CD8-positive, alpha-beta memory T cell (primary cell): Measurements from ENCODE around the gene KRTAP4-5. TPM values are rescaled to one million over a fixed set of nuclear protein-coding genes. Genes with fewer than 3 reads are reported as not detected.
"Not testable (repeated sequence)": the region's sequence is repeated elsewhere in the genome, so short reads cannot be mapped to it uniquely, and the experiment has no call there.

ENCODE experiments used
- CTCF ChIA-PET: fragments of 350-600 bp; sonication (Branson Sonifier 250); formaldehyde crosslinking; loops from one replicate; lab custom pipeline; 2021; ENCODE audit warnings: antibody characterized with exemption; lab: Charles Lee
- POLR2A ChIA-PET: fragments of 350-600 bp; sonication (Branson Sonifier 250); formaldehyde crosslinking; loops from one replicate; lab custom pipeline; 2021; ENCODE audit warnings: antibody characterized with exemption; lab: Charles Lee
- DNase-seq, 5 donors: peaks; one replicate each; pipeline versions ENCODE4 v3.0.0 to v3.0.0-alpha.2; 2020 to 2022; ENCODE audit warnings: mixed read lengths in 1 of 5
- H3K27ac ChIP-seq: one replicate; pipeline ENCODE4 v1.7.0; 2013; ENCODE audit warnings: low read depth, mild to moderate bottlenecking, low read length, moderate library complexity
- H3K27me3 ChIP-seq: 2 replicates; pipeline ENCODE4 v1.7.0; 2013; ENCODE audit warnings: low read length, mild to moderate bottlenecking; ENCODE audit not compliant: insufficient read depth, poor library complexity, severe bottlenecking
- H3K36me3 ChIP-seq: 2 replicates; pipeline ENCODE4 v1.7.0; 2013; ENCODE audit warnings: mild to moderate bottlenecking, low read length, moderate library complexity; ENCODE audit not compliant: insufficient read depth
- H3K4me1 ChIP-seq: 2 replicates; pipeline ENCODE4 v1.7.0; 2013; ENCODE audit warnings: mild to moderate bottlenecking, low read length, moderate library complexity; ENCODE audit not compliant: insufficient read depth
- H3K4me3 ChIP-seq: 2 replicates; pipeline ENCODE4 v1.7.0; 2013; ENCODE audit warnings: mild to moderate bottlenecking, low read length
- H3K9me3 ChIP-seq: 2 replicates; pipeline ENCODE4 v1.7.0; 2013; ENCODE audit warnings: mild to moderate bottlenecking, low read length
- H3K27ac Mint-ChIP-seq, 8 donors: one replicate each; pipeline ENCODE4 v1.8.0; 2020 to 2021; ENCODE audit warnings: mixed read lengths in 8 of 8, mild to moderate bottlenecking in 6 of 8, inconsistent platforms in 3 of 8, moderate library complexity in 3 of 8
- H3K27me3 Mint-ChIP-seq, 2 donors: one replicate each; pipeline ENCODE4 v1.8.0; 2020 to 2021; ENCODE audit warnings: mixed read lengths in 2 of 2, mild to moderate bottlenecking in 1 of 2, moderate library complexity in 1 of 2
- H3K36me3 Mint-ChIP-seq, 3 donors: one replicate each; pipeline ENCODE4 v1.8.0; 2020 to 2021; ENCODE audit warnings: mixed read lengths in 3 of 3, inconsistent platforms in 1 of 3, mild to moderate bottlenecking in 1 of 3
- H3K4me1 Mint-ChIP-seq, 3 donors: one replicate each; pipeline ENCODE4 v1.8.0; 2020 to 2021; ENCODE audit warnings: mixed read lengths in 3 of 3, inconsistent platforms in 1 of 3, mild to moderate bottlenecking in 1 of 3
- H3K4me3 Mint-ChIP-seq, 7 donors: one replicate each; pipeline ENCODE4 v1.8.0; 2020 to 2021; ENCODE audit warnings: mixed read lengths in 7 of 7, mild to moderate bottlenecking in 6 of 7, moderate library complexity in 4 of 7, inconsistent platforms in 2 of 7
- H3K9me3 Mint-ChIP-seq, 5 donors: one replicate each; pipeline ENCODE4 v1.8.0; 2020 to 2022; ENCODE audit warnings: mixed read lengths in 5 of 5, mild to moderate bottlenecking in 3 of 5, moderate library complexity in 2 of 5, inconsistent platforms in 1 of 5
- polyA plus RNA-seq: library from polyadenylated mRNA; unstranded; fragments of 300-500 nt; fragmentation: Illumina TruSeq; gene quantifications from one replicate; pipeline ENCODE4 v1.2.3, GENCODE V29; 2021
- total RNA-seq, 2 experiments: library from RNA; stranded (reverse); gene quantifications; one replicate each; pipeline ENCODE4 v1.2.3, GENCODE V29; 2021

The KRTAP4-5 gene
- total and polyA plus RNA-seq, 3 experiments from 2014 or later = not detected

GRCh38 chr17:41160190-41160589 lies 10.6 kb upstream of the KRTAP4-5 start:
- H3K4me3 ChIP-seq, H3K9me3 ChIP-seq, H3K27ac Mint-ChIP-seq, H3K9me3 Mint-ChIP-seq, H3K27me3 ChIP-seq, H3K4me3 Mint-ChIP-seq, H3K4me1 Mint-ChIP-seq, DNase-seq, H3K36me3 Mint-ChIP-seq, H3K4me1 ChIP-seq, H3K27ac ChIP-seq, H3K36me3 ChIP-seq, POLR2A ChIA-PET: not testable (repeated sequence)
- CTCF ChIA-PET = interaction anchor here (1.0 kb wide), 1 partner anchor 141 kb away, joined by 3 read pairs; no protein-coding TSS in a partner anchor
- H3K27me3 Mint-ChIP-seq = peaks cover 16 to 51% of the 10 kb centered on the region in 2 donors

- Mint-ChIP-seq H3K4me3 (no peak overlapping the region), H3K9me3 (no peaks in the 10 kb centered on the region), H3K27ac (no peak overlapping the region), H3K36me3 (peaks cover 0 to 4% (median 0%) of the 10 kb centered on the region in 3 donors), H3K4me1 (no peaks in the 10 kb centered on the region), H3K27me3 (peaks cover 18 to 53% of the 10 kb centered on the region in 2 donors)
- POLR2A ChIA-PET = no interaction called here
- peaks cover under 1% of the 10 kb centered on the region for H3K27me3 ChIP-seq
- H3K4me1 ChIP-seq = no peaks in the 10 kb centered on the region
- H3K36me3 ChIP-seq = no peaks in the 10 kb centered on the region
- no peak overlapping the region for H3K4me3 ChIP-seq
- DNase-seq = no peak
- no peaks in the 10 kb centered on the region for H3K9me3 ChIP-seq
- CTCF ChIA-PET = no interaction called here
- no peak overlapping the region for H3K27ac ChIP-seq
These were observed 4.2 kb upstream of the KRTAP4-5 start for GRCh38 chr17:41153856-41154255.

- Histone ChIP-seq H3K27me3 (no peaks in the 10 kb centered on the region), H3K4me3 (no peak overlapping the region), H3K4me1 (no peaks in the 10 kb centered on the region), H3K9me3 (no peaks in the 10 kb centered on the region), H3K27ac (no peak overlapping the region), H3K36me3 (no peaks in the 10 kb centered on the region)
- Mint-ChIP-seq H3K36me3 (no peaks in the 10 kb centered on the region), H3K27ac (no peak overlapping the region), H3K27me3 (peaks cover 7 to 45% of the 10 kb centered on the region in 2 donors), H3K9me3 (no peaks in the 10 kb centered on the region), H3K4me3 (no peak overlapping the region), H3K4me1 (peaks cover 0 to 2% (median 0%) of the 10 kb centered on the region in 3 donors)
- ChIA-PET POLR2A (no interaction called here), CTCF (no interaction called here)
- DNase-seq = no peak
These were observed 1.9 kb upstream of the KRTAP4-5 start for GRCh38 chr17:41151525-41151924.

- H3K9me3 ChIP-seq = no peaks in the 10 kb centered on the region
- peaks cover 0 to 2% (median 0%) of the 10 kb centered on the region in 3 donors for H3K4me1 Mint-ChIP-seq
- peaks cover 0 to 3% (median 0%) of the 10 kb centered on the region in 5 donors for H3K9me3 Mint-ChIP-seq
- H3K27me3 ChIP-seq = no peaks in the 10 kb centered on the region
- ChIA-PET POLR2A (no interaction called here), CTCF (no interaction called here)
- no peak overlapping the region for H3K4me3 ChIP-seq
- no peaks in the 10 kb centered on the region for H3K4me1 ChIP-seq
- H3K4me3 Mint-ChIP-seq = no peak overlapping the region
- H3K27ac Mint-ChIP-seq = no peak overlapping the region
- no peak for DNase-seq
- peaks cover 0 to 1% (median 0%) of the 10 kb centered on the region in 3 donors for H3K36me3 Mint-ChIP-seq
- H3K36me3 ChIP-seq = no peaks in the 10 kb centered on the region
- no peak overlapping the region for H3K27ac ChIP-seq
- peaks cover 7 to 41% of the 10 kb centered on the region in 2 donors for H3K27me3 Mint-ChIP-seq
These were observed 401 bp upstream of the KRTAP4-5 start for GRCh38 chr17:41150026-41150425.

- H3K4me1 Mint-ChIP-seq, DNase-seq, H3K27me3 ChIP-seq, H3K27ac Mint-ChIP-seq, H3K9me3 ChIP-seq, H3K36me3 Mint-ChIP-seq, H3K4me1 ChIP-seq, H3K4me3 Mint-ChIP-seq, CTCF ChIA-PET, H3K27ac ChIP-seq, H3K9me3 Mint-ChIP-seq, POLR2A ChIA-PET, H3K36me3 ChIP-seq, H3K4me3 ChIP-seq: not testable (repeated sequence)
- peaks cover 7 to 35% of the 10 kb centered on the region in 2 donors for H3K27me3 Mint-ChIP-seq
These were observed 514 bp downstream of the KRTAP4-5 start for GRCh38 chr17:41148971-41149651.

GRCh38 chr17:41147531-41148204 lies 2.0 kb downstream of the KRTAP4-5 start:
- Histone ChIP-seq H3K27me3 (no peaks in the 10 kb centered on the region), H3K9me3 (no peaks in the 10 kb centered on the region), H3K36me3 (no peaks in the 10 kb centered on the region), H3K4me1 (no peaks in the 10 kb centered on the region), H3K4me3 (no peak overlapping the region), H3K27ac (no peak overlapping the region)
- DNase-seq = no peak
- H3K4me1 Mint-ChIP-seq = peaks cover 0 to 2% (median 0%) of the 10 kb centered on the region in 3 donors
- peaks cover 0 to 13% (median 5%) of the 10 kb centered on the region in 3 donors for H3K36me3 Mint-ChIP-seq
- H3K27me3 Mint-ChIP-seq = peaks cover 3 to 27% of the 10 kb centered on the region in 2 donors
- no peak overlapping the region for H3K27ac Mint-ChIP-seq
- ChIA-PET CTCF (no interaction called here), POLR2A (interaction anchor here (0.7 kb wide), 1 partner anchor 87 kb away, joined by 3 read pairs; no protein-coding TSS in a partner anchor)
- no peak overlapping the region for H3K4me3 Mint-ChIP-seq
- H3K9me3 Mint-ChIP-seq = peaks cover 0 to 18% (median 9%) of the 10 kb centered on the region in 5 donors

- H3K4me1 Mint-ChIP-seq = peaks cover 0 to 2% (median 0%) of the 10 kb centered on the region in 3 donors
- Histone ChIP-seq H3K36me3 (no peaks in the 10 kb centered on the region), H3K4me1 (no peaks in the 10 kb centered on the region), H3K27ac (no peak overlapping the region), H3K27me3 (no peaks in the 10 kb centered on the region), H3K9me3 (no peaks in the 10 kb centered on the region), H3K4me3 (no peak overlapping the region)
- POLR2A ChIA-PET = no interaction called here
- H3K4me3 Mint-ChIP-seq = no peak overlapping the region
- peak overlapping the region in 2 of 8 donors; percentile 7 to 28 for H3K27ac Mint-ChIP-seq
- peaks cover 3 to 36% of the 10 kb centered on the region in 2 donors for H3K27me3 Mint-ChIP-seq
- CTCF ChIA-PET = no interaction called here
- H3K36me3 Mint-ChIP-seq = peaks cover 0 to 28% (median 5%) of the 10 kb centered on the region in 3 donors
- DNase-seq = no peak
- peaks cover 3 to 32% (median 14%) of the 10 kb centered on the region in 5 donors for H3K9me3 Mint-ChIP-seq
These were observed 4.4 kb downstream of the KRTAP4-5 start for GRCh38 chr17:41145261-41145660.

- no peak overlapping the region for H3K4me3 Mint-ChIP-seq
- peaks cover 5 to 32% (median 14%) of the 10 kb centered on the region in 5 donors for H3K9me3 Mint-ChIP-seq
These were observed 4.8 kb downstream of the KRTAP4-5 start for GRCh38 chr17:41144846-41145245.

More at GRCh38 chr17:41144846-41145245, 4.8 kb downstream of the KRTAP4-5 start:
- H3K4me1 ChIP-seq = no peaks in the 10 kb centered on the region
- peak overlapping the region in 1 of 8 donors; percentile 28 for H3K27ac Mint-ChIP-seq
- H3K27me3 ChIP-seq = no peaks in the 10 kb centered on the region
- no peak overlapping the region for H3K27ac ChIP-seq
- no peak overlapping the region for H3K4me3 ChIP-seq
- H3K4me1 Mint-ChIP-seq = peaks cover 0 to 2% (median 0%) of the 10 kb centered on the region in 3 donors
- H3K27me3 Mint-ChIP-seq = peaks cover 3 to 36% of the 10 kb centered on the region in 2 donors
- H3K36me3 ChIP-seq = no peaks in the 10 kb centered on the region
- peaks cover 0 to 28% (median 5%) of the 10 kb centered on the region in 3 donors for H3K36me3 Mint-ChIP-seq
- DNase-seq = no peak
- ChIA-PET CTCF (no interaction called here), POLR2A (no interaction called here)
- no peaks in the 10 kb centered on the region for H3K9me3 ChIP-seq
